ENCODE results near the gene LRP8. TPM values are rescaled to one million over a fixed set of nuclear protein-coding genes. Genes with fewer than 3 reads are reported as not detected.

LRP8 gene
- total RNA-seq, 1 donor from 2014 or later = 19.9 TPM

DNA sequence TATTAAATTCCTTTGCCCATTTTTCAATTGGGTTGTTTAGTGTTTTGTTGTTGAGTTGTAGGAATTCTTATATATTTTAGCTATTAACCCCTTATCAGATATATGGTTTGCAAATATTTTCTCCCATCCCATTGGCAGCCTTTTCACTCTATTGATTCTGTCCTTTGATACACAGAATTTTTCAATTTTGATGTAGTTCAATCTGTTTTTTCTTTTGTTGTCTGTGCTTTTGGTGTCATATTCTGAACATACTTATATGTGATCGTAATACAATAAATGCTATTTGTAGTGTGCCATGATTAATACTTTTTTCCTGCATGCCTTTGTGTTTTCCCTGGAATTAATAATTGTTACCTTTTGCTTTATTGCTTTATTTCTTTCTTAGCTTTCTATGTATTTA, 7.8 kb upstream of the LRP8 start:
- Mint-ChIP-seq H3K9me3 (no peaks in the 10 kb centered on the region), H3K4me1 (peaks cover 2% of the 10 kb centered on the region), H3K27ac (no peak overlapping the region), H3K36me3 (no peaks in the 10 kb centered on the region), H3K4me3 (no peak overlapping the region), H3K27me3 (ENCODE audit: low read depth) (peaks cover 27% of the 10 kb centered on the region)
- no peak for DNase-seq (ENCODE audit: low spot score in 2 of 2, unreplicated experiment in 2 of 2)
- TF ChIP-seq, protein P1, sequence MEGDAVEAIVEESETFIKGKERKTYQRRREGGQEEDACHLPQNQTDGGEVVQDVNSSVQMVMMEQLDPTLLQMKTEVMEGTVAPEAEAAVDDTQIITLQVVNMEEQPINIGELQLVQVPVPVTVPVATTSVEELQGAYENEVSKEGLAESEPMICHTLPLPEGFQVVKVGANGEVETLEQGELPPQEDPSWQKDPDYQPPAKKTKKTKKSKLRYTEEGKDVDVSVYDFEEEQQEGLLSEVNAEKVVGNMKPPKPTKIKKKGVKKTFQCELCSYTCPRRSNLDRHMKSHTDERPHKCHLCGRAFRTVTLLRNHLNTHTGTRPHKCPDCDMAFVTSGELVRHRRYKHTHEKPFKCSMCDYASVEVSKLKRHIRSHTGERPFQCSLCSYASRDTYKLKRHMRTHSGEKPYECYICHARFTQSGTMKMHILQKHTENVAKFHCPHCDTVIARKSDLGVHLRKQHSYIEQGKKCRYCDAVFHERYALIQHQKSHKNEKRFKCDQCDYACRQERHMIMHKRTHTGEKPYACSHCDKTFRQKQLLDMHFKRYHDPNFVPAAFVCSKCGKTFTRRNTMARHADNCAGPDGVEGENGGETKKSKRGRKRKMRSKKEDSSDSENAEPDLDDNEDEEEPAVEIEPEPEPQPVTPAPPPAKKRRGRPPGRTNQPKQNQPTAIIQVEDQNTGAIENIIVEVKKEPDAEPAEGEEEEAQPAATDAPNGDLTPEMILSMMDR (IDR thresholded peaks at IDR 0.05; ENCODE audit: unreplicated experiment) = no peak

DNA sequence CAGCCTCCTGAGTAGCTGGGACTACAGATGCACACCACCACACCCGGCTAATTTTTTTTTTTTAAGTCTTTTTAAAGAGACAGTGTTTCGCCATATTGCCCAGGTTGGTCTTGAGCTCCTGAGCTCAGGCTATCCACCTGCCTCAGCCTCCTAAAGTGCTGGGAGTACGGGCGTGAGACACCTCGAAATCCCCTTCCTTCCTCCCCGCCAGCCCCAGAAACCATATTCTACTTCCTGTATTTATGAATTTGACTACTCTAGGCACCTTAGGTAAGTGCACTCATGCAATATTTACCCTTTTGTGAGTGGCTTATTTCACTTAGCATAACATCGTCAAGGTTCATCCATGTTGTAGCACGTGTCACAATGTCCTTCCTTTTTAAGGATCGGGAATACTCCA, 6.9 kb upstream of the LRP8 start:
- Mint-ChIP-seq H3K27me3 (ENCODE audit: low read depth) (peaks cover 27% of the 10 kb centered on the region), H3K4me1 (peaks cover 2% of the 10 kb centered on the region), H3K27ac (no peak overlapping the region), H3K36me3 (no peaks in the 10 kb centered on the region), H3K4me3 (no peak overlapping the region), H3K9me3 (no peaks in the 10 kb centered on the region)
- TF ChIP-seq, protein P1 (IDR thresholded peaks at IDR 0.05; ENCODE audit: unreplicated experiment) = no peak
- DNase-seq (ENCODE audit: low spot score in 2 of 2, unreplicated experiment in 2 of 2) = no peak

DNA sequence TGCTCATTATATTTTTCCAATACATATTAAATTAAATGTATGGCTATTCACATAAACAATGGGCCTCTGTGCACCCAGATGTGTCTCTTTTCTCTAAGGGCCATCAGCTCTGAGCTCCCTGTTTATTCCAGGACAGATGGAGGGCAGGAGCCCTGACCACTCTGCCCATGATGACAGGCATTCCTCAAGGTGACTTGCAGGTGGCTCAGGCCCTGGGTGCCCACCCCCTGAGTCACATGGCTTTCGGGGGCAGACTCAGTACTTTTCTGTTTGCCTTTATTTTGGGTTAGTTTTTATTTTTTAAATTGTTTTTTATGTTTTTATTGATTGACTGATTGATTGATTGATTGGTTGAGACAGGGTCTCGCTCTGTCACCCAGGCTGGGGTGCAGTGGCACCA, 6.4 kb upstream of the LRP8 start:
- peaks cover 2% of the 10 kb centered on the region for H3K4me1 Mint-ChIP-seq
- no peaks in the 10 kb centered on the region for H3K36me3 Mint-ChIP-seq
- peak in 1 of 2 experiments; percentile 6 for DNase-seq (ENCODE audit: low spot score in 2 of 2, unreplicated experiment in 2 of 2)
- H3K27me3 Mint-ChIP-seq (ENCODE audit: low read depth) = peaks cover 27% of the 10 kb centered on the region
- TF ChIP-seq, protein P1 (IDR thresholded peaks at IDR 0.05; ENCODE audit: unreplicated experiment) = no peak
- no peak overlapping the region for H3K27ac Mint-ChIP-seq
- no peaks in the 10 kb centered on the region for H3K9me3 Mint-ChIP-seq
- no peak overlapping the region for H3K4me3 Mint-ChIP-seq

DNA sequence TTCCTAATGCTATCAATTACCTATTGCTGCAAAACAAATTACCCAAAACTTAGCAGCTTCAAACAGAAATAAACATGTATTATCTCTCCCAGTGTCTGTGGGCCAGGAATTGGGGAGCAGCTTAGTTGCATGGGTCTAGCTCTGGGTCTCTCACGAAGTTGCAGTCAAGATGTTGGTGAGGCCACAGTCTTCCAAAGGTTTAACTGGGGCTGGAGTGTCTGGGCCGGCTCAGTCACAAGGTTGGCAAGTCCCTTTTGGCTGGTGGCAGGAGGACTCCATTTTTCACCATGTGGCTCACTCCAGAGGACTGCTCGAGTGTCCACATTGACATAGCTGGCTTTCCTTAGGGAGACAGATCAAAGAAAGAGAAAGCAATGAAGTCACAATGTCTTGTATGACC, 5.0 kb upstream of the LRP8 start:
- DNase-seq (ENCODE audit: low spot score in 2 of 2, unreplicated experiment in 2 of 2) = peak in 1 of 2 experiments; percentile 13
- TF ChIP-seq, protein P1 (IDR thresholded peaks at IDR 0.05; ENCODE audit: unreplicated experiment) = no peak
- Mint-ChIP-seq H3K27ac (no peak overlapping the region), H3K27me3 (ENCODE audit: low read depth) (peaks cover 23% of the 10 kb centered on the region), H3K4me3 (no peak overlapping the region), H3K4me1 (peaks cover 7% of the 10 kb centered on the region), H3K9me3 (no peaks in the 10 kb centered on the region), H3K36me3 (no peaks in the 10 kb centered on the region)

DNA sequence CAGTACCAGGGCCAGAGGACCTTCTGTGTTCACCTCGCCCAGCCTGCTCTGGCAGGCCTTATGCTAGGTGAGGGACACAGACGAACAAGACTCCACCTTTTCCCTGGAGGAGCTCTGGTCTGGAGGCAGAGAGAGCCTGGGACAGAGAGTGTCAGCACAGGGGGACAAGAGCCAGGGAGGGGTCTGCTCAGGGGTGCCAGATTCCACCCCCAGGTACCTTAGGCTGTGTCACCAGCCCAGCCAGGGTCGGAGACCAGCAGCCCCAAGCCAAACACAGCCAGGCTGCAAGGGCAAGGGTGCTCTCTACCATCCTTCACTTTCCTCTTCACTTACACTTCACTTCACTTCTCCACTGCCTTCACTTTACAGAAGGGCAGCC, 4.3 kb upstream of the LRP8 start:
- no peak overlapping the region for H3K4me3 Mint-ChIP-seq
- H3K36me3 Mint-ChIP-seq = no peaks in the 10 kb centered on the region
- H3K9me3 Mint-ChIP-seq = no peaks in the 10 kb centered on the region
- H3K27me3 Mint-ChIP-seq (ENCODE audit: low read depth) = peaks cover 23% of the 10 kb centered on the region
- peak in 1 of 2 experiments; percentile 32 for DNase-seq (ENCODE audit: low spot score in 2 of 2, unreplicated experiment in 2 of 2)
- peaks cover 9% of the 10 kb centered on the region for H3K4me1 Mint-ChIP-seq
- TF ChIP-seq, protein P1 (IDR thresholded peaks at IDR 0.05; ENCODE audit: unreplicated experiment) = no peak
- no peak overlapping the region for H3K27ac Mint-ChIP-seq

Data from mesothelial cell of epicardium (in vitro differentiated cells).